NCI-H82 treated with DMSO at 0.1 percent for 48 hours (cell line): ENCODE results near the gene EDN2.

Experiments
- DNase-seq: peaks from one replicate; lab custom pipeline; 2025; ENCODE audit not compliant: unreplicated experiment; lab: John Stamatoyannopoulos, UW

The EDN2 gene

DNA sequence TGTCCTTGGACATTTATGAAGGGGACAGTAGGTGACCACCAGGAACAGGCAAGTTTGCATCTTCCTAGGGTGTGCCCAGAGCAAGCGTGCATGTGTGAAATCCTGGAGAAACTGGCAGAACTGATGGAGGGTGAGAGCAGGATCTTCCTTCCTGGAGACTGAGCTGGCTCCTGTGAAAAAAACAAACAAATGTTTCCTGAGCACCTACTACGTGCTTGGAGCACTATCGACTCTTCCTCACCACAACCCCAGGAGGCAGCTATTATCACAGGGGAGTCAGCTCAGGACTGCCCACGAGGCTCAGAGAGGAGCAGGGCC lies 1.5 kb upstream of the EDN2 start:
- no peak for DNase-seq

DNA sequence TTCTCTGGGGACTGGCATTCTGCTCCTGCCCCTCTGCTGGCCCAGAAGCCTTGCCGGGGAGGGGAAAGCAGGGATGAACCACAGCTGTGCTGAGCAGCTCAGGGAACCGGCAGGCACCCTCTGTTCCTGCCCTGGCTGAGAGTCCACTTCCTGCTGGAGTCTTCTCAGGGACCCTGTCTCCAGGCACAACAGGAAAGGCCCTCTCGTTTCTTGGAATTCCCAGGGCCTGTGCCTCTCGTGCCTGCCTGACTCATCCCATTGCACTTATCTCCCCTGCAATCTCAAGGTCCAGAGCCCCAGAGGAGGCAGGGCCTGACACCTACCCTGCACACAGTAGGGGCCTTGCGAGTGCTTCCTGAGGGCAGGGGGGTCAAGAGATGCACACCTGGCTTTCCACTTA lies 1.1 kb upstream of the EDN2 start:
- no peak for DNase-seq

DNA sequence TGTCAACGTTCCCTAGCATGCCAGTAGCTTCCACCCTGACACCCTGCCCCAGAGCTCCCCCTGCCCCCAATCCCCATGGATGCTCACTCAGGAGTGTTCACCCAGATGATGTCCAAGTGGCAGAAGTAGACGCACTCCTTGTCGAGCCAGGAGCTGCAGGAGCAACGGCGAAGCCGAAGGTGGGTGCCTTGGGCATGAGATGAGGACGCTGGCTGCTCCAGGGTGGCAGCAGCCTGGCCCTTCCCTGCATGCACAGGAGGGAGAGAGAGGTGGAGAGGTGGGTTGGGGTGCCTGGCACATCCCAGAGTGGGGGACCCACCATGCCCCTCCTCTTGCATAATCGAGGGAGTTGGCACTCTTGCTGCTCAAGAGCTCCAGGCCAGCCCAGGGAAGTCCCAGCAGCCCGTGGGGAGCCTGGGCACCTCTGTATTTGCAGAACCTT lies 502 bp downstream of the EDN2 start:
- DNase-seq: no peak

DNA sequence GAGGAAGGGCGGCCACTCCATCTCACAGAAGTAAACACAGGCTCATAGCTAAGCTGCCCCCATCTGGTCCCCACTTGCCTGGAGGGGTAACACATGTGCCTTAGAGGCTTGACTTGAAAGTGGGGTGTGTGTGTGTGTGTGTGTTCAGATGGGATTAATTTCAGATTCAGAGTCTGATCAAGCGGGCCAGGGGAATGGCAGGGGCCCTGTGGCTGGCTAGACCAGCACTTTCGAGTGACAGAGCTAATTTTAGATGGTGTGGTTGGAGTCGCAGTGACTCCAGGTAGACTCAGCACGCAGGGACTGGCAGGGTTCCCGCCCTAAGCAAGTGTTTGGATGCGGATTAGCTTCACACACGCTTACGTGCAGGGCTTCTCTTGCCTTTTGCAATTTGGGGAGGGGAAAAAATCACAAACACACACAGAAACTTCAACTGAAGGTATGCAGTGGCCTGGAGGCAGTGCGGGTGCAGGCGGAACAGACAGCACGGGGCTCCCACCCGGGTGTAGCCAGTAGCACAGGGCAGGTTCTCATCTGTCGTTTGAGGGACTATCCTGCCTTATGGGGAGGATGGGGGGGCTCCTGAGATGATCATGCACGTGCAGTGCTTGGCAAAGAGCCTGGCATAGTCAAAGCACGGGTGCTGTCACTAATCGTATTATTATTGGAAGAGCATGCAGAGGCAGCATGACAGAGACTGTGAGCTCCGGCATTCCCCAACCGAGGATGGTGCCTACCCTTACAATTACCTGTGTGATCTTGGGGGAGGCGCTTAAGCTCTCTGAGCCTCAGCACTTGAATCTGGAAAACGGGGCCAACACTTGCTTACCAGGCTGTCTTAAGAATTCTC lies 1.3 kb downstream of the EDN2 start:
- peak; percentile 16 for DNase-seq

DNA sequence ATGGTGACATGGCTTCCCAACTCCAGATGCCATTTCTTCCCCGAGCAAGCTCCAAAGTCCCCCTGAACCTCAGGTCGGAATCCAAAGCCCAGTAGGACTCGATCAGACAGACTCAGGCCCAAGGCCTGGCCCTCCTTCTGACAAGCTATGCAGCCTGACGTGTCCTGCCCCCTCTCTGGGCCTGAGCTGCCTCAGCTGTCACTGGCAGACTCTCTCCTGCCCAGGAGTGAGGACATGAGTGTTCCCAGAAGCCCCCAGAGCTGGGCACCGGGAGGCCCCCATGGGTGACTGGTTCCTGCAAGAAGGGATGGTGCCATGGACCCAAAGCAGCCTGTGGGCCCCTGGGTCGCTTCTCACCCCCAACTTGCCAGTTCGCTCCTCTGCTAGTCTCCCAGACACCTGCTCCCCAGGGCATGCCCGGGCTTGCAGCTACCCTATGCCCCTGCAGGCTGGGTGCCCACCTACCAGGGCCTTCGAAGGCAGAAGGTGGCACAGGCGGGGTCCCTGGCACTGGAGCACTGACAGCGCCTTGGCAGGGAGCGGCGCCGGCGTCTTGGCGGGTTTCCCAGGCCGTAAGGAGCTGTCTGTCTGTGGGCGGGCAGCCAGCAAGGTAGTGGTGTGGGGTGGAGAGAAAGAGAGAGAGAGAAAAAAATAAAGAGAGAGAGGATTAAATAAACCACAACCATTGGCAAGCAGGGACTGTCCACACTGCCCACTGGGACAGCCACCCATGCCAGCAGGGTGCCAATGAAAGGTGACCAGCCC lies 2.3 kb downstream of the EDN2 start:
- DNase-seq: no peak

DNA sequence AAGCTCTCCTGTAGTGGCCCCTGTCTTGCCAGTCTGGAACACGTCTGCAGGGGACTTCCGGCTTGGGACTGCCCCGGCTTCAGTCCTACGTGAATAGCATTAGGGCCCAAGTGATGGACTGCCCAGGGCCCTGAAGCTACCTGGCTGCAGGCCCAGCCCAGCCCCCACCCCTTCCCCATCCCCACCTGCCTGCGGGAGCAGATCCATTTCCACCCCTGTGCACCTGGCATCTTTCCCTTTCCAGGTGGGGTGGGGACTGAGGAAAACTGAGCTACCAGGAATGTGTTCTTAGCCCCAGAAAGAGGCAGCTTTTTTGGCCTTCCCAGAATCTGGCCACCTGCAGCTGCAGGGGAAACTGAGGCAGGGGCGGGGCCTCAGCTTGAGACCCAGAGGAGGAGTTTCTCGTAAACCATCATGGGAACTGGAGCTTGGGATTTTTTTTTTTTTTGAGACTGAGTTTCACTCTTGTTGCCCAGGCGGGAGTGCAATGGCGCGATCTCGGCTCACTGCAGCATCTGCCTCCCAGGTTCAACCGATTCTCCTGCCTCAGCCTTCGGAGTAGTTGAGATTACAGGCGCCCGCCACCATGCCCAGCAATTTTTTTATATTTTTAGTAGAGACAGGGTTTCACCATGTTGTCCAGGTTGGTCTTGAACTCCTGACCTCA lies 3.2 kb downstream of the EDN2 start:
- DNase-seq: no peak

DNA sequence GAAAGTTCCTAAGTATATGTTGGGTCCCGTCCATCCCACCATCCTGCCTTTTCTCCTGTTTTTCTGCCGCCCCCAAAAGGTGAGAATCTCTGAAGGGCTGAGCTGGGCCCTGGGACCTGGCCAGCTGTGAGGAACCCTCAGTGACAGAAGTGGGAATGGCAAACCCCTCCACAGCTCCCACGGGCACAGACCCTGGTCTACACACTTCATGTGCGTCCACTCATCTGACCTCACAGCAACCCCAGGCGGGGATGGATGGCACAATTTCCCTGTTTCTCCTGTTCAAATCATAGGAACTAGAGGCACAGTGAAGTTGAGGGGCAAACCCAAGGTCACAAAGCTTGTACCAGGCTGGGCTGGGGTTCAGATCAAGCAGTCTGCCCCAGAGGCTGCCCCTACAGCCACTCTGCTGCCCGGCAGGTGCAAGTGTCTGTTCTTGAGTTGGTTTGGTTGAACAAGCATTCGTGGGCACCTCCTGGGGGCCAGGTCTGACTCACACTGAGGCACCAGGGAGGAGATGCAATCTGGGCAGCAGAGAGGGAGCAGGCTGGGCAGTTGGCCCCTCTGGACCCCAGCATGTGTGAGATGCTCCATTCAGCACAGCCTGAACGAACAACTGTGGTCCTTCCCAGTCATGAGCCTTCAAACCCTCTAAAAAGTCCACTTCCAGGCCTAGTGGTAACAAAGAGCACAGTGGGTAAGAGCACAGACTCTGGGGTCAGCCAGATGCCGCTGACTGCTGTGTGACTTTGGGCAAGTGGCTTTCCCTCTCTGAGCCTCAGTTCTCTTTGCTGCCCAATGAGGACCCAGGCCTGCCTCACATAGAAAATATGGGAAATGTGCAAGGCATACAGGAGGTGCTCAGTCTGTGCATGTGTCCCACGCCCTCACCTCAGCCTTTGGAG lies 4.0 kb downstream of the EDN2 start:
- no peak for DNase-seq

DNA sequence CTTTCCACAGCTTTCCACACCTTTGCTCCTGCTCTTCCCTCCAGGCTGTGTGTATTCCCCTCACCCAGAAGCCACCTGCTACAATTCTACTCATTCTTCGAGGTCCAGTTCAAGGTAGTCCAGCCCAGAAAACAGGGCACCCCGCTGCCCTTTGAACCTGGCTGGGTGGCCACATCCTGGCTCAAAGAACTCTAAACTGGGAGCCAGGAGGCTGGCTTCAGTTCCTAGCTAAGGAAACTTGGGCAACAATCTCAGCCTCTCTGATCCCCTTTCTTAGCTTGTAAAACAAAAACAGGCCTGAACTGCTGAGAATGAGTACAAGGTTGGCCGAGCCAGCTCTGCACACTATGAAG lies 4.7 kb downstream of the EDN2 start:
- no peak for DNase-seq

DNA sequence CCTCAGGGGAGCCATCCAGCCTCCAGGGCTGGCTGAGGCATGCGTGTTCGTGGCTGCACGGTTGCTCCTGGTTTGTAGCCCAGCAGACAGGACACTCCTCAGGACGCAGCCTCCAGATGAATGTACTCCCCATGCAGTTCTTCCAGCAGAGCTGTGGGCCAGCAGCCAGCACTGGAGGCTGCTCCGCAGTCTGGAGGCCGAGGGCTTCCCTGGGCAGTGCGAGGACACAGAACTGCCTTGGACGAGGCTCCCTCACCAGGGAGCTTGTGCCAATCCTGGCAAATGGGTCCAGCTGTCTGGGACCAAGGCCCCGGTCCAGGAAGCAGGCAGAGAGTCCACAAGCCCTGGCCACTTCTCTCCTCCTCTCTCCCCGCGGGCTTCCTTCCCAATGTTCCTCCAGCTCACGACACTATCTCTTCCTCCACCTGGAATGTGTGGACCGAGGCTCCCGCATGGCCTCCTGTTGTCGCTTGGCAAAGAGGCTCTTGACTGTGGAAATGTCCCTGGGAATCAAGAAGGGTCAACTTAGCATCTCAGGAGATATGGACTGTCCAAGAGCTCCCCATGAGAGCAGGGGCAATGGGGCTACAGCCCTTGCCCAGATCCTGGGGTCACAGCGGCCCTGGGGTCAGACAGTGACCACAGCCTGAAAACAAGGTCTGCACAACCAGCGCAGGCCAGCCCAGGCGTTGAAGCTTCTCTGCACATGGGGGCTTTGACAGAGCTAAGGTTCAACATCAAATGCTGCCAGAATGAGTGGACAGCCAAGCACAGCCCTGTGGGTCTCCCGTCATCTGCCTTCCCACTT lies 5.3 kb downstream of the EDN2 start:
- DNase-seq: no peak

DNA sequence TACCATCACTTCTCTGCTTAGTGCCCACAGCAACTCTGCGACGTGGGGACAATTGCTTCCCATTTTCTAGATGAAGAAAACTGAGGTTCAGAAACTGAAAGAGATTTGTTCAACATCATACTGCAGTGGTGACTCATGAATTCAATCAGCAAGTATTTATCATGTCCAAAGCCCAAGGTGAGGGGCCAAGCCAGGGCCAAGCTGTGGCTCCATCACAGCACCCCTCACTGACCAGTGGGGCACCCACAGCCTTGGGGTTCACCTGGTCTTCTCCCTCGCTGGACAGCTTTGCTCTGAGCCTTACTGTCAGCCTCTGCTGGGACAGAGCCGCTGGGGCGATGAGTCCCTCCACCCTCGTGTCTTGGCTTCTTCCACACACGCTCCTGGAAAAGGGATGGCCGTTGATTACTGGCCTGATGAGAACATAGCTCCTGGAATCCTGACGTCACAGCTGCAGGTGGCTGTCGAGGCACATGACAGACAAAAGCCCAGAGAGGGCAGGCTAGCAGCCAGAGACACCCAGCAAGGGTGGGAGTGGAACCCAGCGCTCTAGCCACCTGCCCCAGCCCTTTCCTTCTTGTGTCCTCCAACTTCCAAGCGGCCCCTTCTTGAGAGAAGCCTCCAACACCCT lies 6.2 kb downstream of the EDN2 start:
- no peak for DNase-seq

DNA sequence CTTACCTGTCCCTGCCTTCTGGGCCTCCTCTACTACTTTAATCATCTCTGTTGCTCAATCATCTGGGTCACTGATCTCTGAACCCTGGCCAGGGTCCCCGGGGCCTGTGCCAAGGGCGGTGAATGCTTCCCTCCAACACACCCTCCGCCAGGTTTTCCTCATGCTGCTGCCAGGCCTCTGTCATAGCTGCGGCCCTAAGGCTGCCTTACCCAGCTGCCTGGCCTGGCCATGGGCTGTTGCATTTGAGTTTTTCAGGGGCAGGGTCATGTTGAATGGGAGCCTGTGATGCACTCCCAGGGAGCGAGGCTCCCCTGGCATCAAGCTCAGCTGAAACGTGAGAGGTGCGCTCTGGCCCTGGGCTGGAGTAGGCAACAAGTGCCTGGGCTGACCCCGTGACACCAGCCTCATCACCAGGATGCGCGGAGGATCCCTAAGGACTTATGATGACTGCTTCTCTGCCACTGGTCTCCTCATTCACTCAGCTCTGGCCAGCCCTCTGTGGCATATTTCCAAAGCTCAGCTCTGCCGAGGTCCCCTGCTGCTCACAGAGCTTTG lies 7.6 kb downstream of the EDN2 start:
- no peak for DNase-seq

DNA sequence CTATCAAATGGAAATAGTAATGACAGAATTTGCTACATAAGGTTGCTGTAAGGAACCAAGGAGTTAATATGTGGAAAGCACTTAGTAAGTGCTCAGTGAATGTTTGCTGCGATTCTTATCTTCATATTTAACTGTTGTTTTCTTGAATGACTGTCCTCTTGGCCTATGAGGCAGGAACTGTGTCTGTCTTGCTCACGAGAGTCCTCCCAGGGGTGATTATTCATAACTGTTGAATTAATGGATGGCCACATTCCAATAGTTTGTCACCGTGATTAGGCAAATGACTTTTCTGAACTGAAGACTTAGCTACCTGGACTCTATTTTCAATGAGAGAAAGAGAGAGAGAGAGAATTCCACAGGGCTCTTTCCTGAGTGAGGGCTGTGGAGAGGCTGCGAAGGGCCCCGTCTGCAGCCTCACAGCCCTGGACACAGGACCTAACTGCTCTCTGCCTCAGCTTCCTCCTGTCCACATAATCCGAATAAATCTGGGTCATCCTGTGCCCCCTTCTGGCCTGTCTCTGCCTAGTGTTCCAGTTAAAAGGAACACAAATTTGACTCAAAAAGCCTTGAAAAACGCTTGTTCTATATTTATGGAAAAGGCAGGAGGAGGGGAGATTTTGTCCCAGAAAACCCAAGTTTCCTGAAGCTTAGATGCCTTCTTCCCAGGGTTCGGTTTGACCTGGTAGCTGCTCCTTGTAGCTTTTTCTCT lies 8.5 kb downstream of the EDN2 start:
- DNase-seq: no peak

DNA sequence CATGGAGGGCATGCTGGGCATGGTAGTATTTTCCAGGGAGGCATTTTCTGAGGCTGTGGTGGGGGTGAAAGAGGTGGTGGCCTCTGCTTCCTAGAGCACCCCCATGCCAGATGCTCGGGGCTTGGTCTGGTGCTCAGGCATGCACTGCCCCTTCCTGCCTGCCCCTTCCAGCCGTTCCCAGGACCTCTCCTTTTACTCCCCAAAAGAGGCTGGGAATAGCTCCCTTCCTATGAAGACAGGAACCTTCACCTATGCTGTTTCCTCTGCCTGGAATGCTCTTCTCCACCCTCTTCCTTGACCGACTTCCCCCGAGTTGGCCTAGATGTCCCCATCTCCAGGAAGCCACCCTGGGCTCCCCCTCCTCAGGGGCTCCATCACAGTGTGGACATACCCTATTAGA lies 9.1 kb downstream of the EDN2 start:
- no peak for DNase-seq

DNA sequence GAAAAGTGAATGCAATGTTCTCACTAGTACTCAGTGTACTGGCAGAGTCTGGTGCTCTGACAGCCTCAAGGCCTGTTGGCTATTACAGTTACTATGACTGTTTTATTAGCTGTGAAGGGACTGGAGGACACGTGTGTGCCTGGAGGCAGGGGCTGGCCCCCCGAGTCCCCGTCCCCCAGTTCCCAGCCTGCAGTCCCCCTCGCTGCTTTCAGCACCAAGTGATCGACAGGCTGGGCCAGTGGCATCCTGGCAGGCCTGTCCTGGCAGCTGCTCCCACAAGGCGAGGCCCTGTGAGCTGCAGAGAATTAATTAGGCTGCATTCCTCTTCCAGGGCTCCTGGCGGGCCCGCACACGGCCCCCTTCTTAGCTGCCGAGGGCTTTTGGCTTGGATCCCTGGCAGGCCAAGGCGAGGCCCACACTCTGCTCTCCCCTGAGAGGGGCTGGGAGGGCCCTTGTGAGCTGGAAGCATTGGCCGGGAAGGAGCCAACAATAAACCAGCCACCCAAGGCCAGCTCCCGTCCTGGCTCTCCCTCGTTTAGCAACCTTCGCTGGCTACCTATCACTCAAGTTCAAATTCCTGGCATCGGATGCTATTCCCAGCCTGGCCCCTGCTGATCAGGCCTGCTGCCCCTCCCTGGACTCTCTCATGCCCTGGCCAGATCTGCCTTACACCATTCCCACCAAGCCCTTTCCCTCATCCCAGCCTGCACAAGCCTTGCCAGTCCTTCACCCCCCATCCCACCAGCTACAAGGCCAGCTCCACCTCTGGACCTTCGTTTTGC lies 9.8 kb downstream of the EDN2 start:
- DNase-seq: no peak

DNA sequence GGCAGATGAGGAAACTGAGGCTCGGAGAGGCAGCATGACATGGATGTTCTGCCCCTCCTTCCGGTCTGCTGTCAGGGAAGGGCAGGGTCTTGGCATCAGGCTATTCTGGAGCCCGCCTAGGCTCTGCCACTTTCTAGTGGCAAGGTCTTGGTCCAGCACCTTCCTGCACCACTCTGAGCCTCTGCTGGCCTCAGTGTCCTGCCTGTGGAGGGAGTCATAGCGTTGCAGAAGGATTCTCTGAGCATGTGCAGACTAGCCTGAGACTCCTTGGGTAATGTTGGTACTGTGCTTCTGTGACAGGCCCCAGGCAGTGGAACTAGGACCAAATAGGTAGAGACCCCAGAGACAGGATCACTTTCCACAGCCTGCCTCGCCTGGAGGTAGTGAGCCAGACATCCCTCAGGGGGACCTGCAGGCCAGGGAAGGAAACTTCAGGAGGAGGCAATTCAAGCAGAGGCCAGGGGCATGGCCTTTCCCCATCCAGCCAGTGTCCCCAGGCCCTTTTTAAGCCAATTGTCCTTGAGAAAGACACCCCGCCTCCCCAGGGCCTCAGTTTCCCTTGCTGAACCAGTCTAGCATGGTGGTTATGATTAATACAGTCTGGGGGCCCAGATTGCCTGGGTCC lies 10.6 kb downstream of the EDN2 start:
- no peak for DNase-seq

DNA sequence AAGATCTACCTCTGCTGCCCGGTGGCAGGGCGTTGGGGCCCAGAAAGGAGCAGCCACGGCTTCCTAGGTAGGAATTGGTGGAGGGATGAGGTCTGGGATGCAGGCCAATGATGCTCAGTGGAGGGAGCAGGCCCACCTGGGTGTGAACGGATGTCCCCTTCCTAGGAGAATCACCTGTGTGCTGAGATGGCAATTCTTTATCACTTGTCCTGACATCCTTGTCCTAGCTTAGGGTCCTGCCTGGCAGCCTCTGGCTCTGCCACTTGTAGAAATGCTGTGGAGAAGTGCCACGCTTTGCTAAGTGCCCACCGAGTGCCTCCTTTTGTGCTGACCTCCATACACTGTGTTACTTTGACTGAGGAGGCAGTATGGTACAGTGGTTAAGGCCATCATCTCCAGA lies 12.8 kb downstream of the EDN2 start:
- no peak for DNase-seq

DNA sequence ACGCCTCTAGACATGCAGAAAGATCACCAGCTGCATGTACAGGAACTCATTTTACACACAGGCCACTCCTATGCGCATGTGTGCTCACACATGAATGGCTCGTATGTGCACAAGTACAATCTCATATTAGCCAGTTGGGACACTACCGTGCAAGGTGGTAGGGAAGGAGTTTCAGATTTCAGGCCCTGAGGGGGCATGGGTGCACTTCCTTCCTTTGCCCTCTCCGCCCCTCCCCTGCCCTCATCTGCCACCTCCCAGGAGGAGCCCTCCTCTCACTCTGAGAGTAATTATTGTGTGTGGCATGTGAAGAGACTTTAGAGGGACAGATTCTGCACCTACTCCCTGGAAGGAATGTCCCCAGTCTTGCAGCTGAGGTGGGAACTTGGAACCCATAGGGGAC lies 14.8 kb downstream of the EDN2 start:
- DNase-seq: no peak
